K562 (cell line): Measurements from ENCODE around the gene MOCS3. TPM values are rescaled to one million over a fixed set of nuclear protein-coding genes. Genes with fewer than 3 reads are reported as not detected.

Source experiments
- ATAC-seq: fragments of 200-7000 bp; cut with Tn5 transposase; 3 replicates; pipeline ENCODE4 v1.9.1; 2020; ENCODE audit warnings: moderate library complexity
- BruUV-seq: library from RNA; stranded (reverse); fragments of 400-500 nt; replicated peaks from 2 replicates; lab custom pipeline; 2021; lab: Mats Ljungman, UMichigan
- CTCF ChIA-PET: fragments of 300-600 bp; formaldehyde crosslinking; extraction: SDS; loops from one replicate; lab custom pipeline; 2021; ENCODE audit warnings: low intra/inter-chr PET ratio; lab: Yijun Ruan, JAX
- POLR2A ChIA-PET: fragments of 300-600, 350-650 bp; sonication (Branson Sonifier 250); formaldehyde crosslinking; extraction: SDS; loops from one replicate; lab custom pipeline; 2021; ENCODE audit warnings: antibody characterized with exemption, inconsistent platforms; lab: Yijun Ruan, JAX
- DNase-seq, 4 experiments: peaks; one replicate each; pipeline versions ENCODE4 v3.0.0 to v3.0.0-alpha.2; 2011 to 2018; ENCODE audit warnings: low spot score in 3 of 4, mixed read lengths in 3 of 4; ENCODE audit errors: extremely low read depth in 1 of 4
- FAIRE-seq: peaks from 2 replicates; lab custom pipeline; 2011; peaks lifted over from hg19 to GRCh38; lab: Jason Lieb, UNC
- H2AFZ ChIP-seq: 2 replicates; pipeline ENCODE4 v1.6.0; 2011; ENCODE audit warnings: low read depth, low read length, control low read depth, inconsistent platforms
- H3K27ac ChIP-seq: fragments of 200-600 bp; 3 replicates; pipeline ENCODE4 v1.8.0; 2011; ENCODE audit warnings: low read depth, mild to moderate bottlenecking, control low read depth, inconsistent platforms, low read length, moderate library complexity, mixed read lengths; ENCODE audit errors: extremely low read depth
- H3K27me3 ChIP-seq, 2 experiments: fragments of 300-600 bp in 1 of 2; 2 replicates in 1 of 2; 3 replicates in 1 of 2; pipeline versions ENCODE4 v1.6.0 to v1.8.0; 2011; ENCODE audit warnings: inconsistent platforms in 2 of 2, low read length in 2 of 2, mild to moderate bottlenecking in 1 of 2, mixed read lengths in 1 of 2, moderate library complexity in 1 of 2; ENCODE audit not compliant: control insufficient read depth in 2 of 2, insufficient read depth in 2 of 2
- H3K36me3 ChIP-seq: fragments of 300-600 bp; 3 replicates; pipeline ENCODE4 v1.8.0; 2011; ENCODE audit warnings: mild to moderate bottlenecking, low read length, inconsistent platforms; ENCODE audit not compliant: control insufficient read depth, insufficient read depth
- H3K4me1 ChIP-seq, 2 experiments: fragments of 200-600 bp in 1 of 2; replicated peaks in 1 of 2; 2 replicates in 1 of 2; 3 replicates in 1 of 2; pipeline versions ENCODE4 v1.5.1 to v1.8.0; 2011; ENCODE audit warnings: inconsistent platforms in 2 of 2, low read length in 2 of 2, mild to moderate bottlenecking in 1 of 2, mixed read lengths in 1 of 2, moderate library complexity in 1 of 2; ENCODE audit not compliant: control insufficient read depth in 2 of 2, insufficient read depth in 2 of 2
- H3K4me2 ChIP-seq: 2 replicates; pipeline ENCODE4 v1.6.1; 2011; ENCODE audit warnings: low read length, control low read depth, inconsistent platforms, mixed read lengths; ENCODE audit not compliant: insufficient read depth
- H3K4me3 ChIP-seq: fragments of 200-600 bp; sonication (generic), shearing (Covaris generic); 2 replicates; pipeline ENCODE4 v1.5.1; 2016; ENCODE audit warnings: control low read depth, inconsistent platforms
- H3K79me2 ChIP-seq: fragments of 200-600 bp; 3 replicates; pipeline ENCODE4 v1.8.0; 2011; ENCODE audit warnings: low read length, inconsistent platforms; ENCODE audit not compliant: control insufficient read depth, insufficient read depth
- H3K9ac ChIP-seq, 2 experiments: 2 replicates each; pipeline versions ENCODE4 v1.6.0 to v1.6.1; 2011; ENCODE audit warnings: low read depth in 2 of 2, low read length in 2 of 2, control low read depth in 1 of 2, inconsistent platforms in 1 of 2, mild to moderate bottlenecking in 1 of 2, mixed read lengths in 1 of 2; ENCODE audit not compliant: insufficient read depth in 1 of 2
- H3K9me1 ChIP-seq: one replicate; pipeline ENCODE4 v1.6.0; 2011; ENCODE audit warnings: inconsistent platforms, mild to moderate bottlenecking, low read length, moderate library complexity; ENCODE audit not compliant: control insufficient read depth, insufficient read depth
- H3K9me3 ChIP-seq: replicated peaks from 2 replicates; pipeline ENCODE4 v1.5.1; 2011; ENCODE audit warnings: low read depth, low read length, inconsistent platforms; ENCODE audit not compliant: control insufficient read depth, insufficient read depth
- H4K20me1 ChIP-seq: replicated peaks from 2 replicates; pipeline ENCODE4 v1.6.1; 2011; ENCODE audit warnings: low read length, inconsistent platforms, mixed read lengths; ENCODE audit not compliant: control insufficient read depth, insufficient read depth
- DNMT1 ChIP-seq: fragments of 450-650 bp; IDR thresholded peaks from 2 replicates; pipeline ENCODE4 v1.6.1; 2016; ENCODE audit warnings: antibody characterized with exemption, mild to moderate bottlenecking
- HNRNPK ChIP-seq: fragments of 200-400 bp; formaldehyde crosslinking; IDR thresholded peaks from one replicate; pipeline ENCODE4 v1.6.1; 2018; ENCODE audit warnings: mild to moderate bottlenecking, low read depth, low read length; ENCODE audit not compliant: poor library complexity, severe bottlenecking
- MAFF ChIP-seq: IDR thresholded peaks from 2 replicates; pipeline ENCODE4 v1.6.1; 2012; ENCODE audit warnings: low read length, improper control_type of control experiment
- MIER1 ChIP-seq: fragments of 450-650 bp; IDR thresholded peaks from 2 replicates; pipeline ENCODE4 v1.6.1; 2016; ENCODE audit warnings: antibody characterized with exemption, mild to moderate bottlenecking, low read depth
- NEUROD1 ChIP-seq: fragments of 150-350 bp; IDR thresholded peaks from 2 replicates; pipeline ENCODE4 v1.6.1; 2014; ENCODE audit warnings: borderline replicate concordance, low read length, low read depth; ENCODE audit not compliant: partially characterized antibody
- NR1H2 ChIP-seq: sonication (generic); formaldehyde crosslinking; IDR thresholded peaks from 2 replicates; pipeline ENCODE4 v1.4.0; 2020; ENCODE audit warnings: mild to moderate bottlenecking, missing genetic modification reagents
- RBM25 ChIP-seq: fragments of 200-400 bp; formaldehyde crosslinking; IDR thresholded peaks from 2 replicates; pipeline ENCODE4 v1.6.1; 2018; ENCODE audit warnings: low read length, low read depth, moderate library complexity; ENCODE audit not compliant: severe bottlenecking
- RNF2 ChIP-seq: sonication (generic); IDR thresholded peaks from 2 replicates; pipeline ENCODE4 v1.6.1; 2016
- ZKSCAN1 ChIP-seq: fragments of 150-350 bp; IDR thresholded peaks from 2 replicates; pipeline ENCODE4 v1.6.1; 2016; ENCODE audit warnings: low read depth, low read length
- ZNF165 ChIP-seq: fragments of 250-450 bp; sonication (Bioruptor Pico); IDR thresholded peaks from 2 replicates; pipeline ENCODE4 v1.4.0; 2020; ENCODE audit warnings: borderline replicate concordance
- ZNF253 ChIP-seq: fragments of 250-450 bp; sonication (Bioruptor Pico); conservative IDR thresholded peaks from 2 replicates; pipeline ENCODE4 v1.6.1; 2021; ENCODE audit warnings: mild to moderate bottlenecking
- ZNF75A ChIP-seq: fragments of 450-650 bp; formaldehyde crosslinking; IDR thresholded peaks from 2 replicates; pipeline ENCODE4 v1.4.0; 2020; ENCODE audit warnings: mild to moderate bottlenecking
- WGBS: fragments of 100-300 bp; shearing (Covaris generic); methylation state at CpG from one replicate; pipeline ENCODE4 v1.1.6; 2016; ENCODE audit warnings: low coverage, mixed read lengths; ENCODE audit not compliant: insufficient coverage; ENCODE audit errors: missing lambda C conversion rate; 5-methylcytosine and 5-hydroxymethylcytosine counted together
- in situ Hi-C: fragments of 300-500 bp; cut with MboI; formaldehyde crosslinking; loops from 4 replicates; pipeline ENCODE4 v1.15.0; 2018; ENCODE audit warnings: inconsistent platforms, mixed read lengths
- intact Hi-C: fragments of 100-400 bp; cut with micrococcal nuclease; formaldehyde crosslinking; loops from 2 replicates; pipeline ENCODE4 v1.14.2; 2022
- polyA plus RNA-seq, 8 experiments: library from polyadenylated mRNA; depleted of rRNA in 4 of 8; stranded (reverse) in 5 of 8; unstranded in 3 of 8; fragments of >200 nt; fragmentation: Nextera tagmentation in 2 of 8; fragmentation: Illumina TruSeq in 1 of 8; extraction: Ambion mirVana in 2 of 8; extraction: Trizol in 1 of 8; gene quantifications; 2 replicates each; pipeline versions ENCODE4 v1.2.1 to v1.2.3, GENCODE V29; 2011 to 2014; ENCODE audit warnings: inconsistent platforms in 1 of 8, missing spikeins in 1 of 8
- total RNA-seq, 7 experiments: library from RNA; depleted of rRNA in 6 of 7; stranded (reverse); fragments of >200 nt in 6 of 7; fragmentation: Illumina TruSeq in 2 of 7; extraction: Trizol in 2 of 7; gene quantifications; 2 replicates each; pipeline versions ENCODE4 v1.2.1 to v1.2.3, GENCODE V29; 2011 to 2021; ENCODE audit warnings: low replicate concordance in 1 of 7
- TF ChIP-seq, protein P1 (sequence below): fragments of 450-650 bp; IDR thresholded peaks from 2 replicates; pipeline ENCODE4 v1.6.1; 2016

MOCS3 gene
- total and polyA plus RNA-seq, 9 of the 15 experiments (the other 6 are each of a cell fraction or from before 2014, with no cell fraction given) = 0.70 to 6.2 (median 2.9) TPM

DNA sequence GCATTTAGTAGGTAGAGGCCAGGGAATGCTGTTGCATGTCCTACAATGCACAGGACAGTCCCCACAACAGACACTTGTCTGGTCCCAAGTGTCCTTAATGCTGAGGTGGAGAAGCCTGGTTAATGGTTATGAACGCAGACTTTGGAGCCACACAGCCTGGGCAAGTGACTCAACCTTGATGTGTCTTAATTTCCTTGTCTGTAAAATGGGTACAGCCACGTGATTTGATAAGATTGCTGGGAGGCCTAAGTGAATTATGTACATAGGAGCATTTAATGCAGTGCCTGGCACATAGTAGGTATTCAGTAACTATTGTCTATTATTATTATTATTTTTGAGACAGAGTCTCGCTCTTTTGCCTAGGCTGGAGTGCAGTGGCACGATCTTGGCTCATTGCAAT, 52.9 kb downstream of the MOCS3 start:
- in situ Hi-C loops (no loop called here), intact Hi-C loops (no loop called here)
- Histone ChIP-seq H3K4me1 (peaks cover 0 to 11% of the 10 kb centered on the region in 2 experiments; a peak in 2 of 5 replicates), H3K9me3 (no peaks in the 10 kb centered on the region), H3K4me3 (no peak overlapping the region), H2AFZ (no peak overlapping the region), H3K36me3 (no peaks in the 10 kb centered on the region), H3K4me2 (no peak overlapping the region), H3K27me3 (peaks cover 12 to 61% of the 10 kb centered on the region in 2 experiments; a peak in 4 of 5 replicates), H3K27ac (no peak overlapping the region), H4K20me1 (peaks cover 3% of the 10 kb centered on the region), H3K79me2 (no peaks in the 10 kb centered on the region), H3K9me1 (no peaks in the 10 kb centered on the region), H3K9ac (no peak overlapping the region)
- CTCF ChIA-PET = no interaction called here
- ATAC-seq (no peak), FAIRE-seq (no peak), DNase-seq (no peak)
- 0% methylated on average over 4 of the region's 4 CpGs for WGBS
- POLR2A ChIA-PET = interaction anchor here (2.2 kb wide), 1 partner anchor 9 kb away, joined by 6 read pairs; no protein-coding TSS in a partner anchor
- no TSS peak for BruUV-seq
- TF ChIP-seq ZKSCAN1 (0 out of 2 replicates have a peak, but pooled peaks have one; percentile 44), RBM25 (peak; percentile 61), NR1H2 (CRISPR knock-in tag) (no peak)

GRCh38 chr20:51012357-51012756, 53.7 kb downstream of the MOCS3 start:
- H4K20me1 ChIP-seq = peaks cover 3% of the 10 kb centered on the region
- POLR2A ChIA-PET = interaction anchor here (0.6 kb wide), 1 partner anchor 212 kb away, joined by 3 read pairs; no protein-coding TSS in a partner anchor
- no peaks in the 10 kb centered on the region for H3K9me3 ChIP-seq
- in situ Hi-C loops = no loop called here
- FAIRE-seq = no peak
- no peak for ATAC-seq
- no peak overlapping the region for H3K4me2 ChIP-seq
- peaks cover 0 to 11% of the 10 kb centered on the region in 2 experiments; a peak in 2 of 5 replicates for H3K4me1 ChIP-seq
- no peak overlapping the region for H2AFZ ChIP-seq
- no peak overlapping the region for H3K27ac ChIP-seq
- H3K79me2 ChIP-seq = no peaks in the 10 kb centered on the region
- no peaks in the 10 kb centered on the region for H3K9me1 ChIP-seq
- intact Hi-C loops = no loop called here
- no peaks in the 10 kb centered on the region for H3K36me3 ChIP-seq
- CTCF ChIA-PET = no interaction called here
- no peak for TF ChIP-seq NEUROD1
- no peak for TF ChIP-seq MAFF
- no peak for TF ChIP-seq ZNF253 (CRISPR knock-in tag)
- TF ChIP-seq ZNF75A (CRISPR knock-in tag) = no peak
- no peak for TF ChIP-seq ZNF165 (CRISPR knock-in tag)
- TF ChIP-seq, protein P1, sequence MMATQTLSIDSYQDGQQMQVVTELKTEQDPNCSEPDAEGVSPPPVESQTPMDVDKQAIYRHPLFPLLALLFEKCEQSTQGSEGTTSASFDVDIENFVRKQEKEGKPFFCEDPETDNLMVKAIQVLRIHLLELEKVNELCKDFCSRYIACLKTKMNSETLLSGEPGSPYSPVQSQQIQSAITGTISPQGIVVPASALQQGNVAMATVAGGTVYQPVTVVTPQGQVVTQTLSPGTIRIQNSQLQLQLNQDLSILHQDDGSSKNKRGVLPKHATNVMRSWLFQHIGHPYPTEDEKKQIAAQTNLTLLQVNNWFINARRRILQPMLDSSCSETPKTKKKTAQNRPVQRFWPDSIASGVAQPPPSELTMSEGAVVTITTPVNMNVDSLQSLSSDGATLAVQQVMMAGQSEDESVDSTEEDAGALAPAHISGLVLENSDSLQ = no peak
- no peak for TF ChIP-seq MIER1
- TF ChIP-seq DNMT1 = no peak
- TF ChIP-seq HNRNPK = no peak
- no peak for TF ChIP-seq RNF2
- TF ChIP-seq, all 486 proteins: peak for 0
- 2% methylated on average over 3 of the region's 3 CpGs for WGBS
- DNase-seq = no peak
- no peak overlapping the region for H3K4me3 ChIP-seq
- H3K27me3 ChIP-seq = peaks cover 12 to 62% of the 10 kb centered on the region in 2 experiments; a peak in 4 of 5 replicates
- BruUV-seq = no TSS peak
- no peak overlapping the region for H3K9ac ChIP-seq
